Cerebellar cortex (tissue), 1 donor: ENCODE results near the gene TNFRSF9.
"Not testable (repeated sequence)": the region's sequence is repeated elsewhere in the genome, so short reads cannot be mapped to it uniquely, and the experiment has no call there.

Source experiments
- DNase-seq: peaks from one replicate; pipeline ENCODE4 v3.0.0-alpha.2; 2015; ENCODE audit warnings: low spot score

TNFRSF9 gene

DNA sequence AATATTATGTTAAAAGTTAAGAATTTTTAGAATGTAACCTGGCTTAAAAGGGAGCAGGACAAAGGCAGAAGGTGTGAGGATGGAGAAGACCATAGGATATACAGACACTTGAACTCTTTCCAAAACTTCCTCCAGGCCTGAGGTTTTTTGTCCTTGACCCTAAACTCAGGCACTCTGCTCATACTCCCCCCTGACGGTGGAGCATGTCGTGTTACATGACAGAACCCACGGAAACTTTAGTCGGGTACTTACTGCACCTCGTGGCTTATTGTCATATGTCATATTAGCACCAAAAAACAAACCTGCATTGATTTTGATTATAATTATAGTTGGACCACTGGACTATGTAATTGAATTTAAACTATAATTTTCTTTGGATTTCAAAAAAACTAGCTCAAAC lies 20.8 kb downstream of the TNFRSF9 start:
- no peak for DNase-seq

DNA sequence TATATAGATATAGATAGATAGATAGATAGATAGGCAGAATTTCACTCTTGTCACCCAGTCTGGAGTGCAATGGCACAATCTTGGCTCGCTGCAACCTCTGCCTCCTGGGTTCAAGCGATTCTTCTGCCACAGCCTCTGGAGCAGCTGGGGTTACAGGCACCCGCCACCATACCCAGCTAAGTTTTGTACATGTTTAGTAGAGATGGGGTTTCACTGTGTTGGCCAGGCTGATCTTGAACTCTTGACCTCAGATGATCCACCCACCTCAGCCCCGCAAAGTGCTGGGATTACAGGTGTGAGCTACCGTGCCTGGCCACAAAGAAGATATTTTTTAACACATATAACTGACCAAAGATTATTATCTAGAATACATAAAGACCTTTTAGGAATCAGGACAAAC lies 22.7 kb downstream of the TNFRSF9 start:
- DNase-seq, result not testable (repeated sequence)

DNA sequence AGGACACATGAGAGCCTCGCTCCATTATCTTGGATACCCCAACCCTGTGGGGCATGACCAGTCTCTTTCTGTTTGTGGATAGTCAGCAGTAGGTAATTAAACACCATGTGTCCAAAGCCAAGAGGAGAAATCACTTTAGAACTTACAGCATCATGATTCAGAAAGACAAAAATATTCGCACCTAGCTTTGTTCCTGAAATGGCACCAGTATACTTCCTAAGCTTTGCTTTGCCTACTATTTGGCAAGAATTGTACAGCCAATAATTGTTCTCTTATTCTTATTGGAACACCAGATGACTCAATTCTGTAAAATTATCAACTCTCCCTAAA lies 24.2 kb downstream of the TNFRSF9 start:
- DNase-seq, result no peak

DNA sequence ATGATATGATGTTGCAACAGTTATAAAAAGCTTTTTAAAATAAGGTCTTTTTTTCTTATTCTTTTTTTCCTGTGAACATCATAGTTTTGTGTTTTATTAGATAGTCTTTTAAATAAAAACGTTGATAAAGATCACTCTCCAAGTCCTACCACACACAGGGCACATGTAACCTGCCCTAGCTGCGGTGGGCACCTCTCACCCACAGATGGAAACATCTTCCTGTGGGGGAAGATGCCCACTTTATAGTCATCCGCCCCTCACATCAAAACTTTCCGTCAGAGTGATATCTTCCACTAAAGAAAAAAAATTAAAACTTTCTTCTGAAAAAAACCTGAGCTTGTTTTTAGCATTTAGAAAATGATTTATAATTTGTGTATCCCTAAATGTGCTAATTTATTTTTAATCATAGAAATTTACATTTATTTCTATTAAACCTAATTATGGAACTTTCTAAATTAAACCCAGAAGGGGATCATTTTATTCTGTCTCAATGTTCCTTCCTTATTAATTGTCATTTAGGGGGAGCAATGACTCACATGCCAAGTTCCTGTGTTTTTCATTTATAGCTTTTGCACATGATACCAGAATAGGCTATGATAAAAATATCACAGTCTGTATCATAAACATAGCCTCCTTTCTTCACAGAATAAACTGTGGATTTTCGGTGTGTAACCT lies 24.7 kb downstream of the TNFRSF9 start:
- DNase-seq, result no peak

DNA sequence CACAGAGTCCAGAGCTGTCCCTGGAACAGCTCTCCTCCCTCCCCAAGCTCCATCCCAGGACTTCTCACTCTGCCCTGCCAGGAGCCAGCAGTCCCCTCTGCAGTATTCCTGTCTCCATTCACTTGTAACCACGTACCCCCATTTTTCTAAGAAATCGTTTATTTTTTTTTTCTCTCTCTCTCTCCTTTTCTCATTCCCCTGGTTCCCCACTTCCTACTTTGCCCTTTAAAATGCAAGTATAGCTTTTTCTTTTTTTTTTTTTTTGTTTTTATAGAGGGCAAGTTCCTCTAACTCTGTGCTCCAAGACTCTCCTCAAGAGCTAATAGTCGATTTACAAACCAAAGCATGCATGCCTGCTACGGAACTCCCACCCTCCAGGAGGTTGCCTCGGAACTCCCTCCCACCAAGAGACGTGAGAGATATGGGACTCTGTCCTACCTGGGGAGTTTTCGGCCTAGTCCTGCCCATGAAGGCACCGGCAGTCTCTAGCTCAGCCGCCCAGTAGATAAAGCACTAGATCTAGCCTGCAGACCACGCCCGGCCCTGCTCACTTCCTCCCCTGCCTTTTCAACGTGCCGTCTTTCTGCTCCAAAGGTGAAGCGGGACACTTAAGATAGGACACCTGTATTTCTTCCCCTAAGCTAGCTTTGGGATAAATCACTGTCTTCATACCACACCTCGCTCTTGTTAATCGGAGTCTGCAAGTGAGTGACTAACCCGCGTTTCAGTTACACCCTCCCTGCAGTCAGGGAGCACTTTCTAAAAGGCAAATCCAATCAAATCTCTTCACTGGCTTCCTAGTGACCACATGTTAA lies 27.7 kb downstream of the TNFRSF9 start:
- DNase-seq, result no peak

DNA sequence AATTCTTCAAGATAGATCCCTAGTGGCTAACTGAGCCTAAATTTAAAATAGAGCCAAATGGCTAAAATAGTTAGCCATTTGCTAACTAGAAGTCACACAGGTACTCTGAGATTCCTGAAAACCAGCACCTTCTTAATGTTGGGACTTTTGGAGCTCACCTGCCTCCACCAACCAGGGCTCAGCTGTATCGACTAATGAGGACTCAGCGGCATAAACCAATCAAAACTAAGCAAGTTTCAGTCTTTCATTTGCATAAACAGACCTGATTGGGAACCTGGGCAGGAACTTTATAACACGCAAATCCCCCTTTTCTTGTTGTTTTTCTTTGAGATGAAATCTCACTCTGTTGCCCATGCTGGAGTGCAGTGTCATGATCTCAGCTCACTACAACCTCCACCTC lies 28.5 kb downstream of the TNFRSF9 start:
- no peak for DNase-seq

DNA sequence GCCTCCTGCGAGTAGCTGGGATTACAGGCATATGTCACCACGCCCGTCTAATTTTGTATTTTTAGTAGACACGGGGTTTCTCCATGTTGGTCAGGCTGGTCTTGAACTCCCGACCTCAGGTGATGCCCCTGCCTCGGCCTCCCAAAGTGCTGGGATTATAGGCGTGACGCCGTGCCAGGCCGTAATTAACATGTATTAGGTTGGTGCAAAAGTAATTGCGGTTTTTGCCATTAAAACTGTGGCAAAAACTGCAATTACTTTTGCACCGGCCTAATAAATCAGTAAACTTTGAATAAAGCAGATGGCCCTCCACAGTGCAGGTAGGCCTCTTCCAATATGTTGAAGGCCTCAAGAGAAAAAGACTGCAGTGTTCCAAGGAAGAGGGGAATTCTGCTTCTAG lies 35.4 kb downstream of the TNFRSF9 start:
- no peak for DNase-seq

DNA sequence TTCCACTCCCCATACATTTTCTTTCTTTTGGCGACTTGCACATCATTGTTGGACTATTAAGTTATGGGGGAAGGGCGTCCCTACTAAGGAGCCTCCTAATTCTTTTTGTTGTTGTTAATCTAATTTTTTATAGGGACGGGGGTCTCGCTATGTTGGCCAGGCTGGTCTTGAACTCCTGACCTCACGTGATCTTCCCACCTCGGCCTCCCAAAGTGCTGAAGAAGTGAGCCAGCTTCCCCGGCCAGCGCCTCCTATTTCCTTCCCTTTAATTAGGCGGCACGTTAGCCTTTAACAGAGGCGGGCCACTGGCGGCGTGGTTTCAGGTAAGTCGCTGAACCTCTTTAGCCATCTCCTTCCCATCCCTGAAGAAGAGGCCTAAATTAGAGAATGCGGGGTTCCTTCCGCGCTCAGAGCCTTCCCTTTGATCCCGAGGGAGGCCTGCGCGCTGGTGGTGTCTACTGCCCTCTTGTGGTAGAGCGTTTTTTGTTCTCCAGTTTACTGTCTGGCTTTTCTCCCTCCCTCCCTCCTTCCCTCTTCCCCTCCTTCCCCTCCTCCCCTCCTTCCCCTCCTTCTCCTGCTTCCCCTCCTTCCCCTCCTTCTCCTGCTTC lies 38.1 kb downstream of the TNFRSF9 start:
- DNase-seq, result peak; percentile 74

DNA sequence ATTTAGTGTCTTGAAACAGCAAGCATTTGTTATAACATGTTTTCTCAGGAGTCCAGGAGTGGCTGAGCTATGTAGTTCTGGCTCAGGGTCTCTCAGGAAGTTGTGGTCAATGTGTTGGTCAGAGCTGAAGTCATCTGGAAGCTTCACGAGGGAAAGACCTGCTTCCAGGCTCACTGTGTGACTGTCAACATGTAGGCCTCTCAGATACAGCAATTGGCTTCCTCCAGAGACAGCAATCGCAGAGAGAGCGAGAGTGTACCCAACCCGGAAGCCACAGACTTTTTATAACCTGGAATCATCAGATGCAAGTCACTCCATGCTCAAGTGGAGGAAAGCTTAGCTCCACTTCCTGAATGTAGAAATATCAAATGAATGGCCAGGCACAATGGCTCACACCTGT lies 40.9 kb downstream of the TNFRSF9 start:
- DNase-seq, result no peak

DNA sequence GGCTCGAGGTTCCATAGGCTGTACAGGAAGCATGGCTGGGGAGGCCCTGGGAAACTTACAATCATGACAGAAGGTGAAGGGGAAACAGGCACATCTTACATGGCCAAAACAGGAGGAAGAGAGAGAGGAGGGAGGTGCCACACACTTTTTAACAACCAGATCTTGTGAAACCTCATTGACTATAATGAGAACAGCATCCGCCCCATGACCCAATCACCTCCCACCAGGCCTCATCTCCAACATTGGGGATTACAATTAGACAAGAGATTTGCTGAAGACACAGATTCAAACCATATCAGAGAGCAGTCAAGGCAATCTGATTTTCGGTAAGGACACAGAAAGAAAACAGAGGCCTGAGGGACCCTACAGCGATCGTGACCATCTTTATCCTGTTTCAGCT lies 41.7 kb downstream of the TNFRSF9 start:
- no peak for DNase-seq

DNA sequence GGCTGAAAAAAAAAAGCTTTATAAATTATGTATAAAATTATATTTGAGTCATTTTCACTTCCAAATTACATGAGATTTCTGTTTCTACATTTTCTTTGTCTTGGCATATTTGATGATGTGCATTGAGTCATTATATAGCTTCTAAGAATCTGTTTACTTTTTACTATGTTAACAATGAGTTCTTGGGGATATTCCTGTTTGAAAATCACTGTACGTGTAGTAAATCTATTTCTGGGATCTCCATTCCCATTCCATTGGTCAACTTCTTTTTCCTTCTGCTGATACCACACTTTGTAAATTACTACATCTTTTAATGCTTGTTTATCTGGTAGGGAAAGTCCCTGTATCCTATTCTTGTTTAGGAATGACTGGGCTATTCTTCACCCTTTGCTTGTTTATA lies 43.6 kb downstream of the TNFRSF9 start:
- no peak for DNase-seq

DNA sequence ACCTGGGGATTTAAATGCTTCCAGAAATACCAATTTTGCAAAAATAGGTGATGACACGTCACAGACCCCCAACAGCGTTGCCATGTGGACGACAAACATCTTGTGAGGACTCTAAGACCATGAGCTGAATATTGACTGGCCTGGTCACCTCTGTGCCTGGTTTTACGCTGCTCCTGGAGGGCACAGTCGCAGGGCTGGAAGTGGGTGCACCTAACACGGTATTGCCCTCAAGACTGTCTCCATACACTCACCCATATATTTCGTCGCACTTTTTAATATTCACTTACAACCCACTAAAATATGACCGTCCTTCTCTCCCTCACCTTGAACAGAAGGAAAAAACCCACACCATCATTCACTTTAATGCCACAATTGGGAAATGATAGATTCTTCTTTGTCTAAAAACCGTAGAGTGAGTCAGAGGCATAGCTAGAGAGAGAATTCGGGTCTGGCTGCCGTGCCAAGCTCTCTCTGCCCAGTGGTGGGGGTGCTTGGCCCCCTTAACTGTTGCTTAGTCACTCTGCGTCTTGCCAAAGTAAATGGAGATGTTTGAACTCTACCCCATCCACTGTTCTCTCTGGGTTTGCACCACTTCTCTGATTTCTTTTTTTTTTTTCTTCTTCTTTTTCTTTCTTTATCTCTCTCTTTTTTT lies 47.0 kb downstream of the TNFRSF9 start:
- DNase-seq, result no peak

DNA sequence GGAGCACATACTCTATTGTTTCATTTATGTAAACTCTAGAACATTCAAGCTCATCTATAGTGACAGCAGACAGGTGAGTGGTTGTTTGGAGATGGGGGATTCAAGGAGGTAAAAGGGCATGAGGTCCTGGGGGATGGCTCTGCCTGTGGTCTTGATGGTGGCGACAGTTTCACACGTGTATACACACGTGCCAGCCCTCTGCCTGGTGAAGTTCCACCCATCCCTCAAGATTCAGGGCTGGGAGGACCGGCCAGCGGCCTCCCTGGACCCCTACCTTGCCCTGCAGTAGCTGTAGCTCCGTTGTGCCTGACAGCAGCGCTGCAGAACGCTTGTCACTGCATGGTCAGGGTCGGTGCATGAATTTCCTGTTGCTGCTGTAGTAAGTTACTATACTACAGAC lies 48.8 kb downstream of the TNFRSF9 start:
- DNase-seq, result no peak

DNA sequence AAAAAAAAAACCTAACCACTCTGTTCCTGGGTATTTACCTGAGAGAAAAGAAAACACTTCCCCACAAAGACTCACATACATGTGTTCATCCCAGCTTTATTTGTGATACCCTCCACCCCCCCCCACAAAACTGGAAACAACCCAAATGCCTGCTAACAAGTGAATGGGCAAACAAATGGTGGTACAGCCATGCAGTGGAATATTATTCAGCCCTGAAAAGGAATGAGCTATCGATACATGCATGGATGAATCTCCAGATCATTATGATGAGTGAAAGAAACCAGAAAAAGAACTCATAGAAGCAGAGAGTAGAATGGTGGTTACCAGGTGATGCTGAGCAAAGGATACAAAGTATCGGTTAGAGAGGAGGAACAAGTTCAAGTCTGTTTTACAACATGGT lies 49.8 kb downstream of the TNFRSF9 start:
- DNase-seq, result no peak

DNA sequence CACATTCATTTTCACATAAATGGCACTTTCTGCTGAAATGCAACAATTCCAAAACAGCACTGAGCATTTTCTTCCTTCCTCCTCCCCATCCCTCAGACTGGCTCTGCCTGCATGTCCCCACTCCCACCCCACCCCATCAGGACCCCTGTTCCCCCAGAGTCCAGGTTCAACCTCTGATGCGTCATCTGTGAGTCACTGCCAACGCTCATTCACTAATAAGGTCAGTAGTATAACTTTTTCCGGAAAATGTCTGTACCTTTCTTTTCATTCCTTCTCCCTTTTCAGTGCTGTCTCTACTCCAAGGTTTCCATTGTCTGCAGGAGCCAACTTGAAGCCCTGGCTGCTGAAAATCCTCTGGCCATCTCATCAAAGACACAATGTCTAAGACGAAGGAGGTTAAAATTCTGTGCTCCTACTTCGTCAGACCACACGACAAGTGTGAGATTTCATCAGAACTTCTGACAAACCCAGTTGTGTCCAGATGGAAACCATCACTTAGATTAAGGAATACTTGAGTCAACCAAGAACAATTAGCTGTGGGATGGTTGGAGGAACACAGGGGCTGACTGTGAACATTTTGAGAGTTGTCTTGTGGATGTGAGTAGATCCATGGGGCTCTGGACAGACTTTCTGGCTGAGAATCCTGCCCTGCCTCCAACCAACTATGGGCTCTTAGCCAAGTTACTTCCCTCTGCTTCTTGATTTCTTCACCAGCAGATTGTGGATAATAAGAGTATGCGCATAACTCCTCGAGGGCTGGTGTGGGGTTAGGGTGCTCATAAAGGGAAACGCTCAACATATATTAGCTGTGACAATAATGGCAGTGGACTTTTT lies 52.2 kb downstream of the TNFRSF9 start:
- no peak for DNase-seq

DNA sequence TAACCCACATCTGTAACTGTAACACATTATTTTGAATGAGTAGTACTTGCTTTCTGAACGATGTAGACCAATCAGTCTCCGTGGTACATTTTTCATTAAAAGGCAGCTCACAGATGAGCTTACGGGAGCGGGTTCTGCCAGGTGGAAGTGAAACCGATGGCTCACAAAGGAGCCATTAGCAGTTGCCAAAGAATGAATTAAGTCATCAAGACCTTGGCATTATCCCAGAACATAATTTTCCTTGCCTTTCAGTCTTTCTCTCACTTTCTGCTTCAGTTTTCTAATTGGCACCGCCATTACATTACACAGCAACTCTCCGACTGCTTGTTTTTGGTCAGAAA lies 54.3 kb downstream of the TNFRSF9 start:
- DNase-seq, result no peak

DNA sequence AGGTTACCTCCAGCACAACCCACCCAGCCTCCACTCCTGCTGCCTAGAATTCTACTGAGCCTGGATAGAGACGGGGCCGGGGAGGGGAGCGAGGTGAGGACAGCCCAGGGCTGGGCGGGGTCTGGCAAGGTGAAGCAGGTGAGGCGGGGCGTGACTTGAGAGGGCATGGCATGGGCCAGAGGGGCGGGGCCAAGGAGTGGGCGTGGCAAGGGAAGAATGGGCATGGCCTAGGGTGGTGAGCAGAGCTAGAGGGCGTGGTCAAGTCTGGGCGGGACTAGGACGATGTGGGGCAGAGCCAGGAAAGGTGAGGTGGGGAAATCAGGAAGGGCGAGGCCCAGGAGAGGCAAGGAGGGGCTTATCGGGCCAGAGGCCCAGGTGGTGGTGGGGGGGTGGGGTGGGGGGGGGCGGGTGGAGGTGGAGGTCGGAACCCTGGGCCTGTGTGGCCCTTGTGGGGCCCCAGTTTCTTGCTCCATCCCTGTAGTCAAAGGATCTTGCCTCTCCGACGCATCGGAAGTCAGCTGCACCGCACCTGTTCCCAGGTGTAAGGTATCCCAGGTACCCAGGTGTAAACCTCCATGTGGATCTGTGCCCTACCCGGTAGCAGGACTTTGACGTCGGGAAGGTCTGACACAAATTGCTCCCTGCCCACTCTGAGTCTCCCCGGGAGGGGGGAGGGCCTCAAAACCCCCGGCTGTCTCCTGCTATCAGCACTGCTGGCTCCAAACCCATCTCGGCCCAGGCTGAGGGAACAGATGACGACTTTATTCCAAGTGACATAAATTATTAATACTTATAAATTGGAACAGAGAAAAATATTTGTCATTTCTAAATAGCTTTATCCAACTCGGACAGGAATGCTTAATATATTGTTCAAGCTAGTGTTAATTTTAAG lies 54.9 kb downstream of the TNFRSF9 start:
- DNase-seq, result no peak

DNA sequence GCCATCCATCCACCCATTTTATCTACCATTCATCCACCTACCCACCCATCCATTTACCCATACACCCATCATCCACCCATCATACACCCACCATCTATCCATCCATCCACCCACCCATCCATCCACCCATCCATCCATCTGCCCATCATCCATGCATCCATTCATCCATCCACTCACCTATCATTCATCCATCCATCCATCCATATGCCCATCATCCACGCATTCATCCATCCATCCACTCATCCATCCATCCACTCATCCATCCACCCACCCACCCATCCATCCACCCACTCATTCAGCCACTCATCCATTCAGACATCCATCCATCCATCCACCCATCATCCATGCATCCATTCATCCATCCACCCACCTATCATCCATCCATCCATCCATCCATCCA lies 55.9 kb downstream of the TNFRSF9 start:
- DNase-seq, result no peak

DNA sequence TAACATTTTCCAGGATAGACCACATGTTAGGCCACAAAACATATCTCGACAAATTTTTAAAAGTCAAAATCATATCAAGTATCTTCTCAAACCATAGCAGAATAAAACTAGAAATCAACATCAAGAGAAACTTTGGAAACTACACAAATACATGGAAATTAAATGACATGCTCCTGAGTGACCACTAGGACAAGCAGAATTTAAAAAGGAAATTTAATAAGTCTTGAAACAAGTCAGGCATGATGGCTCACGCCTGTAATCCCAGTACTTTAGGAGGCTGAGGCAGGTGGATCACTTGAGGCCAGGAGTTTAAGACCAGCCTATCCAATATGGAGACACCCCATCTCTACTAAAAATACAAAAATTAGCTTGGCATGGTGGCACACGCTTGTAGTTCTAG lies 61.4 kb downstream of the TNFRSF9 start:
- no peak for DNase-seq

DNA sequence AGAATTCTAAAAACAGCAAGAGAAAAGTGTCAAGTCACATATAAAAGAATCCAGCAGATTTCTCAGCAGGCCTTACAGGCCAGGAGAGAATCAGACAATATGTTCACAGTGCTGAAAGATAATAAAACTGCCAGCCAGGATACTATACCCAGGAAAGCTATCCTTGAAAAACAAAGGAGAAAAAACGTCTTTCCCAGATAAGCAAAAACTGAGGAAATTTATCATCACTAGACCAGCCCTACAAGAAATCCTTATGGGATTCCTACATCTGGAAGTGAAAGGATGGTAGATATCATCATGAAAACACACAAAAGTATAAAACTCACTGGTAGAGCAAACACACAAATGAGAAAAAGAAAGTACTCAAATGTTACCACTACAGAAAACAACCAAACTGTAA lies 62.6 kb downstream of the TNFRSF9 start:
- DNase-seq, result no peak
